Stimulated activated CD4-positive, alpha-beta T cell treated with anti-CD3 and anti-CD28 coated beads, Interleukin-12 subunit alpha, Interleukin-12 subunit beta, amount 100 ng/mL, for 24 hours (primary cell): ENCODE measurements around the gene HRH3.

ENCODE experiments used
- DNase-seq, 2 experiments: peaks; one replicate each; pipeline ENCODE4 v3.0.0-alpha.2; 2020; ENCODE audit warnings: low read depth in 2 of 2

HRH3 gene

DNA sequence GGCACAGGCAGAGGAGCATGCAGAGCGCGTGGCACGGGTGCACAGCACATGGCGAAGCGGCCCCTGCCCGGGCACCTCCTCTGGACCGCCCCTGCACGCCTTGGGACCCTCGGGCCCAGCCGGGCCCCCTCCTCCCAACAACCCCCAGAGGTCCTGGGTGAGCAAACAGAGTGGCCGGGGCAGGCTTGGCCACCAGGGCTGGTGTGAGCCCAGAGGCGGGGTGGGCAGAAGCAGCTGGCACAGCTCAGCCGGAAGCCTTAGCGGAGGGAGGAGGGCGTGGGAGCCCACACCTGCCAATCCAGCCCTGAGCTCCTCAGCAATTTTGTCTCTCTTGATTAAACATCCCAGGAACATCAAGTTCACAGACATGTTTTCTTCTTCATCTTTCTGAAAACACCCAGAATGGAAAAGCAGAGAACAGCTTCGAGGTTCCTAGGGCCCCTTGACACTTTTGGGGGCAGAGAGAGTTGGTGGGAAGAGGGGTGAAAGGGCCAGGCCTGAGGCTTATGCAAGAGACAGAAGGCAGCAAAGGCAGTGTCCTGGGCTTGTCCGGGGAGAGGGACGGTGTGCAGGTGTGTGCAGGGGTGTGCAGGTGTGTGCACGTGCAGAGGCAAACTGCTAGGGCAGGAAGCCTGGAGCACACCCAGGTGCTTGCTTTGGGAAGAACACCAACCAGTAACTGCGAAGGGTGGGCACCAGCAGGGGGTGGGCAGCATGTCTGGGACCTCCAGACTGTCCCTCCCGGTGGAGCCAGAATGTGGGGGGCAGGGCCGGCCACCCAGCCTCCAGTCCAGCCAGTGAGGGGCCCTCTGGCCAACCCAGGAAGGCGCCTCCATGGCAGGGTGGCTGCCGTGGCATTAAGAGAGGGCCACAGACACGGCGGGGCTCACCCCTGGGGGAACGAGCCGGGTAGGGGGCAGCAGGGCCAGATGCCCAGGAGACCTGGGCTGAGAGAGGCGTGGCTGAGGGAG is 4.8 kb downstream of the HRH3 start:
- DNase-seq, result no peak

DNA sequence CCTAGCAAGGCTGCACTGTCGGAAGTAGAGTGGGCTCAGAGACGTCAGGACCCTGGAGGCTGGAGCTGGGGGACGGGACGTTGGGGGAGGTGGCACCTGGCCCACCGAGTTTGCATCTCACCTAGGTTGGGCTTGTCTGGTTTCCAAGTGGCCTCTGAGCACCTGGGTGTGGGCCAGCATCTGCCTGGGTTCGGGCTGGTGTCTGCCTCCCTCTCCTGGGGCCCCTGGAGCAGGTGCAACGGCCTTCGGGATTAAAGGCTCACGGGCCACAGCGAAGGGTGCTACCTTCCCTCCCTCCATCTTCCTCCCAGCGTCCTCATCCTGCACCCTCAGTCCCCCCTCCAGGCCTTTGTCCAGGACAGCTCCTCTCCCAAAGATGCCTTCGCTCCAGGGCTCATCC is 6.0 kb downstream of the HRH3 start:
- DNase-seq, result no peak

- no peak for DNase-seq
These were observed 7.8 kb downstream of the HRH3 start for GRCh38 chr20:62212299-62212698.

- no peak for DNase-seq
These were observed 8.2 kb downstream of the HRH3 start for GRCh38 chr20:62211769-62212288.

DNA sequence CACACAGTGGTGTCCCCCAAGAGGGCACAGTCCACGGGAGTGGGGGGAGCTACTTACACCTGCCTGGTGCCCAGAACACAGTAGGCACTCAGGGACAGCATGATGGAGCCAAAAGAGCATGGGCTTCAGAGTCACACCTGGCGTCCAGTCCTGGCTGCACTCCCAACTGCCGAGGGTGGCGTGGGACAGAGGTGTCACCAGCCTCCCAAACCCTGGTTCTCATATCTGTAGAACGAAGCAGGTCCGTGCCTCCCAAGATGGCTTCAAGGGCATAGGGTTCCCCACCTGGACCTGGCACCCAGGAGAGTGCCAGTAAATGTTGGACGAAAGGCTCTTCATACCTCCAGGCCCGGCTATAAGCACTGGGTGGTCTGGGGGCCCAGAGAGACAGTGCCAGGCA is 8.9 kb downstream of the HRH3 start:
- no peak for DNase-seq

GRCh38 chr20:62210496-62210855 is 9.6 kb downstream of the HRH3 start:
- DNase-seq, result no peak

- DNase-seq, result no peak
These were observed 10.1 kb downstream of the HRH3 start for GRCh38 chr20:62209850-62210495.

DNA sequence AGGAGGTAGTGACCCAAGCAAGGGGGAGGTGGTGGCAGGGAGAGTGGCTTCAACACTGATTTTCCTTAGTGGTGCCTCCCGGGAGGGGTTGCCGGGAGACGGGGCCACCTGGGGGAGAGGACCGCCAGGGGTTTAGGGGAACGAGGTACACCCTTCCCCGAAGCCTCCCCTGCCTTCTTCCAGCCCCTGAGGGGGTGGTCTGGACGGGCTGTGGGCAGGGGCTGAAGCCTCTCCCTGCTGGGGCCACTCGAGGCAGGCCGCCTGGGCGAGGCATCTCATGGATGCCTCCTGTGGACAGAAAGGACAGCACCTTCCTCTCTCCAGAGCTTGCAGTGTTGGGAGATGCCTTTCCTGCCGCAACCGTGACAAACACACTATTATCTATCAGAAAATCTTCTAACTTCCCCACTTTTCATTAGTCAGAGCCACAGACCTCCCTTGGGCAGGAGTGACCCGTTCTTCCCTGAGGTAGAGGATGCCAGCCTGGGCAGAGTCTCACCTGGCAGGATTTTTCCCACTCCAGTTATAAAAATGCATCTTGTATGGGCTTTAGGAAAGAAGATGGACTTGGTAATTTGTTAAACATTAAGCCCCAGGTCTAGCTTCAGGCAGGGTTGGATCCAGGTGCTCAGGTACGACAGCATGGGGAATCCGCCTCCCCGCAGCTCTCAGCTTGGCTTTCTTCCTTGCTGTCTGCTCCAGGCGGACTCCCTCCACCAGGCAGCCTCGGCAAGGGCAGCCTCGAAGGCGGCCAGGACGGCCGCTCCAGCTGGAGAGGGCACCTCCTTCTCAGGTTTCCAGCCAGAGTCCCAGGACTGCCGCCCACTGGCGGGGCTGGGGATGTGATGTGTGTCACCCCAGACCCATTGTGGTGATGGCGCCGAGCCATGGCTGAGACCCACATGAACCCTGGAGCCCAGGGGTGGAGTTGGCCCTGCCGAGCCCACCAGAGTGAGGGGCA is 11.0 kb downstream of the HRH3 start:
- no peak for DNase-seq

DNA sequence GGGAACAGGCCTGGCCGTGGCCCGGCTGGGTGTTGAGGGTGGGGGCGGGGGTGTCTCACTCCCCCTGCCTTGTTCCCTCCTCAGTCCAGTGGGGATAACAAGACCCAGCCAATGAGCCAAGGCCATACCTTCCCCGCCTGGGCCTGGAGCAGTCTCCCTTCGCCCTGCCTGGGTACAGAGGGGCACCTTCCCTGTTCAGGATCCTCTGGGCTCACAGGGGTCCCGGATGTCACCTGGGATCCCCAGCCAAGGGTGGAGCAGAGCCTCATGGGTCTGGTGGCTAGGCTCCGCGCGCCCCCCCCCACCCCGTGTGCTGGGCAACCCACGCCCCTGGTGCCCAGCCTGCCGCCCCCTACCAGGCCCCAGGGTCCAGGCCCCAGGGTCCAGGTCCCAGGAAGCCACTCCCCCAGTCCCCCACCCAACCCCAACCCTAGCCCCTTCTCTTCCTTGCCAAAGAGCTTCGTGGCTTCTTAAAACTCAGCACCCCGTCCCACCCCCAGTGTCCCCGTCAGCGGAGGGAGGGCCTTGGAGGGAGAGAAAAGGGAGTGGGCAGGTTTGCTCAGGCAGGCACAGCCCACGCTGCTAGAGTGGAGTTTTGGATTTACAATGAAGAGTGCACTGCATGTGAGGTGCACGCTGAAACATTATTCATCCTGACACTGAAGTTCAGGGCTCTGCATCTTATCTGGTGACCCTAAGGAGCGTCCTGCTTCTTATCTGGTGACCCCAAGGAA is 11.8 kb downstream of the HRH3 start:
- DNase-seq, result no peak

- no peak for DNase-seq
These were observed 13.7 kb downstream of the HRH3 start for GRCh38 chr20:62206388-62206775.

DNA sequence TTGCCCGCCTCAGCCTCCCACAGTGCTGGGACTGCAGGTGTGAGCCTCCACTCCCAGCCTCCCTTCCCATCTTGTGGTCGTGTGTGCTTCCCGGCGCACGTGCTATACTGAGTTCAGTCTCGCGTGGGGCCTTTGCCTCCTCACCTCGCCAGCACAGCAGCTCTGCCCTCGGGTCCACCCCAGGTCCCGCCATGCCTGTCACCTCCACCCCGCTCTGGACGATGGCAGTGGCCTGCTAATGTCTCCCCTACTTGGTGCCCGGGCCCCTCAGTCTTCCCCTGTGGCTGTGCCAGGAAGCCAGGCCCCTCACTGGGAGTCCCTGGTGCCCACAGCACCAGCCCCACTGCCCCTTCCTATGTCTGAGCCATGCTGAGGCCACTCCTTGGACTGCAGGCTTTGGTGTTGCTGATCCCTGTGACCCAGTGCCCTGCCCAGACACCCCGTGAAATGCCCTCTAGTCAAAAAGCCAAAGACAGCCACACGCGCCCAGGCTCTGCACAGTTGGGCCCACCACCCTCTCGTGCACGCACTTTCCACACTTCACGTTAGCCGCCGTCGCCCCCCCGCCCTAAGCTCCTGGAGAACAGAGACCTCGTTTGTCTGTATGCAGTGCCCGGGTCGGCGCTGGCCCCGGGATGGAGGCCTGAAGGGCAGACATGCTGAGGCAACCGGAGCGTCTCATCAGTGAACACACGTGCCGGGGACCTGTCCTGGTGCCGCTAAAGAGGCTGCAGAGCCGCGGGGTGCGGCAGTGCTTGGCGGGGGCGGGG is 14.3 kb downstream of the HRH3 start:
- DNase-seq, result no peak

DNA sequence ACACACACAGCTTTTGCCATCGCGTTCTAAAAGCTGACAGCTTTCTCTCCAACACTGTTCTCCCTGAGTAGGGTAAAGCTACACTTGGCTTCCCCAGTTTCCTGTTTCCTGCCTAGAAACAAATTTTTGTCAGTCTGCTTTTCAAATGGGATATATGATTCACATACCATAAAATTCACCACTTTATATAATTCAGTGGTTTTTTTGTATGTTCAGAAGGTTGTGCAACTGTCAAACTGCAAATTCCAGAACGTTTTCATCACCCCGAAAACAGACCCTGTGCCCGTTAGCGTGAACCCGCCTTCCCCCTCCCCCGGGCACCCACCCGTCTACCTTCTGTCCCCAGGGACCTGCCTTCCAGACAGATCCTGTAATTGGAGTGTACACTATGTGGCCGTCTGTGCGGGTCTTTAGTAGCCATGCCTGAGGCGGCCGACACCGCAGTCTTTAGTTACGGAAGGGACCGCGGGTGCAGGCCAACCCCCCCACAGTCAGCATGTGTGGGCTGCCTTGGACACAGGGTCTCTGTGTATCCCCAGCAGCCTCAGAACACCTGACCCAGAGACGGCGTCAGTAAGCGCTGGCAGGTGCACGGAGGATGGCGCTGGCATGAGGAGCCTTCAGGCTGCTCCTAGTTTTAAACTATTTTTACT is 16.6 kb downstream of the HRH3 start:
- DNase-seq, result no peak

DNA sequence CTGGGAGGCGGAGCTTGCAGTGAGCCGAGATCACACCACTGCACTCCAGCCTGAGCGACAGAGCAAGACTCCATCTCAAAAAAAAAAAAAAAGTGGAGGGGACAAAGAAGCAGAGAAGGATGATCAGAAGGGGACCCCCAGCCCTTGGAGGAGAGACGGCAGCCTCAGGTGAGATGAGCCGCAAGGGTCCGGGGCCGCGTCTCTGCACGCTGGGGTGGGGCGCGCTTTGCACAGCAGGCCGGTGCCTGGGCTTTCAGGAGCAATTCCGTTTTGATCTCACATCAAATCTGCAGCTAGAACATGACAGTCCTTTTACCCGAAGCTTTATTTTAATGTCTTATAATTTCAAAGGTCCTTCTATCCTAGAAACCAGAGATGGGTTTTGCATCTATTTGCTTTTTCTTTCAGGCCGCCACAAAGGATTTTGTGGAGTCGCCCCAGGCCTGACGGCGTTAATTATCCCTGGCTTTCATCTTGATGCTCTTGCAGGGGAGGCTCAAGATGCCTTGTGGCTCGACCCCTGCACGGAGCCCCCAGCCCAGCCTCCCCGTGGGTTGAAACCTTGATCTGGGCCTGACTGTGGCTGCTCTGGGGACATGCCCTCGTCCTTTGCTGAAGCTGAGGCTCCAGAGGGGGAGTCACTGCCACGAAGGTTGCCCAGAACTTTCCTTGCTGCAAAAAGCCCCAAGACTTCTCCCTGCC is 17.3 kb downstream of the HRH3 start:
- DNase-seq, result no peak

DNA sequence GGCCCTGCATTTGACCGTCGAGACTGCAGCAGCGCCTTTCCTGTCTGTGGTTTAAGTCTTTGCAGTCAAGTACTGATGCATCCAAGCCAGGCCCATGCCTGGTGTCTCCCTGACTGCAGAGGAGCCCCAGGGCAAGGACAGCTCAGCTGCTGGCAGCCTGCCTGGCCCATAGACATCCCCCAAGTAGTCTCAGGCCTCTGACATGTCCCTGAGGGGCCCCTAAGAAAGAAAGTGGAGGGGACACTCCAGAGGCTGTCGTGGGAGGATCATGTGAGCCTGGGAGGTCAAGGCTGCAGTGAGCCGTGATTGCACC is 18.0 kb downstream of the HRH3 start:
- no peak for DNase-seq

DNA sequence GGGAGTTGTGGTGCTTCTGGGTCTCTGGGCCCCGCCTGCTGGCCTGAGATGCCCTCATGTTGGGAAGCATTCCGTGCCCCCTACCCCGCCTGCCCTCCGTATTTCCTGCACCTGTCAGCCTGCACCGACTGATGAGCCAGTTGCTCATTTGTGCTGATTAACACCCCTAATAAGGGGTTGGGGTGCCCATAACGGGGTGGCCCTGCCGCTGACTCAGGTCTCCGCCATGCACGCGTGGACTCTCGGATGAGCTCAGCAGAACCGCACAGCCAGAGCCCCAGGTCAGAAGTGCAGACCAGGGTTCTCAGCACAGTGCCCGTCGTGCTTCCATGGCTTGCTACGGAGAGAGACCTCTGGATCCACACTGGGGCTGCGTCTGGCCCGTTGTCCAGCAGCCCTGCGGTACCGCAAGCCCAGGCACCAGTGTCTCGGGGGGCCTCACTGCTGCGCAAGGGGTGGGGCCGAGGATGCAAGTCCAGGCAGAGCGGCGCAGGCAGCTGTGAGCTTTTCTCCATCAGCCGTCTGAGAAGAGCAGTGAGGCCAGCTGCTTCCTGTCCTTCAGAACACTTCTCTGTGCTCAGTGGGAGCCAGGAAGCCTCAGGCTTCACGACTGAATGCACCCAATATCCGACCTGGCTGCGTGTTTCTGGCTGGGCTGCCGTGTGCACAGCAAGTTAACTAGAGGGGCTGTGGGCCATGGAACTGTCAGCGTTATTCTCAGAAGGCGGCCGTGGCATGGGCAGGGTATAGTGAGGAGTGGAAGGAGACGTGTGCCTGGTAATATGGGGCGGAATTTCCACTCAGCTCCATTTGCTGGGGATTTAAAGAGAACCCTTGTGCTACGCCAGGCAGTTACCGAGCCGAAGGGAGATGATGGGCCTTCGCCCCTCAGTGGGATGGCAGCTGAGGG is 18.6 kb downstream of the HRH3 start:
- no peak for DNase-seq

DNA sequence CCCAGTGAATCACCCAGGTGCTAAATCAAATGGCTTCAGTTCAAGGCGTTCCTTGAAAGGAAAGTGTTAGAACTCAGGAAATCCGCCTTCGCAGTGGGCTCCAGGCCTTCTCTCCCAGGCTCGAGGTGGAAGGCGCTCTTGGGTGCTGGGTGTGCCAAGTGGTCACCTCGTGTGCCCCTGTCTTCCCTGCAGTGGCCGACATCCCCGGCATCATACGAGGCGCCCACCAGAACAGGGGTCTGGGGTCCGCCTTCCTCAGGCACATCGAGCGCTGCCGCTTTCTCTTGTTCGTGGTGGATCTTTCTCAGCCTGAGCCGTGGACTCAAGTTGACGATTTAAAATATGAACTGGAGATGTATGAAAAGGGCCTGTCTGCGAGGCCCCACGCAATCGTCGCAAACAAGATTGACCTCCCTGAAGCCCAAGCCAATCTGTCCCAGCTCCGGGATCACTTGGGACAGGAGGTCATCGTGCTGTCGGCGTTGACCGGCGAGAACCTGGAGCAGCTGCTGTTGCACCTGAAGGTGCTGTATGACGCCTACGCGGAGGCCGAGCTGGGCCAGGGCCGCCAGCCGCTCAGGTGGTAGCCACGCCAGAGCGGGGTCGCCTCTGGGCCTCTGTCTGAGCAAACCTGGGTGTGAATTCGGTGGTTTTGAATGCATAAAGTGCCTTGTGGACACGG is 19.4 kb downstream of the HRH3 start:
- DNase-seq, result no peak

DNA sequence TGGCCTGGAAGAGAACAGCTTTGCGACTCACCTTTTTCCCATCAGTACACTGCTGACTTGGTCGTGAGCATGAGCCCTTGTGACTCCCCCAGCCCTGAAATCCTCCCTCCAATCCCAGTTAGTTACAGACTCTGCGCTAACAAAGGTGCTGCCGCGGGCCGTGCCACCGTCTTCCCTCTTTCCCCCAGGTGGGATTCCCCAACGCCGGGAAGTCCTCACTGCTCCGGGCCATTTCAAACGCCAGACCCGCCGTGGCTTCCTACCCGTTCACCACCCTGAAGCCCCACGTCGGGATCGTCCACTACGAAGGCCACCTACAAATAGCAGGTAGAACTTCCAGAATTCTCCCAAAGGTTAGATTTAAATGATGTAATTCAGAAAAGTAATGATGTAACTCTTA is 21.1 kb downstream of the HRH3 start:
- DNase-seq, result no peak

DNA sequence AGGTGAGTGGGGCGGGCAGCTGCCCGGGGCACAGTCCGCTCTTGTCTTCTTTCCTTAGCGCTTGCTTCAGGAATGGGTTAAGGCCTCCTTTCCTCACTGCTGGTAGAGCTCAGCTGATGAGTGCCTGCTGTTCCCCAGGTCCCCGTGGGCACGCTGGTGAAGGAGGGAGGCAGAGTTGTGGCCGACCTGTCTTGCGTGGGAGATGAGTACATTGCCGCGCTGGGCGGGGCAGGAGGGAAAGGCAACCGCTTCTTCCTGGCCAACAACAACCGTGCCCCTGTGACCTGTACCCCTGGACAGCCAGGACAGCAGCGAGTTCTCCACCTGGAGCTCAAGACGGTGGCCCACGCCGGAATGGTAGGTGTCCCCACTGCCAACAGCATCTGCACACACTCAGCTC is 21.6 kb downstream of the HRH3 start:
- no peak for DNase-seq
